ENCODE results near the gene PLEKHA6. TPM values are rescaled to one million over a fixed set of nuclear protein-coding genes. Genes with fewer than 3 reads are reported as not detected.

PLEKHA6 gene
- total and polyA plus RNA-seq, 2 of the 8 experiments (the other 6 are each of a cell fraction or from before 2014, with no cell fraction given): 4.8 to 20.2 TPM

DNA sequence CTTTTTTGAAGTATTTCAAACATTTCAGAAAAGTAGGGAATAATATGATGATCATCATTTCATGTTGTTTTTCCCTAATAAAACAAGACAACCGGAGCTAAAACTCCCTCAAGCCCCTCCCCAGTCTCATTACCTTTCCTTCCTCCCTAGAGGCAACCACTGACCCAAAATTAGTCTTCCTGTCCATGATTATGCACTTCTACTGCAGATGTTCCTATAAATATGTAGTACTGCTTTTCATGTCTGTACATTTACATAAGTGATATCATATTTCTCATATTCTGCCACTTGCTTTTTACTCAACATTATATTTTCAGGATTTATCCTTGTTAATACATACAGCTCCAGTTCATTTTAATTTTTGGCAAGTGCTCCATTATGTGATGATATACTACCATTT is 87.2 kb downstream of the PLEKHA6 start:
- Histone ChIP-seq H3K23ac (ENCODE audit: insufficient read length) (no peak overlapping the region), H3K14ac (ENCODE audit: insufficient read length) (no peak overlapping the region), H3K56ac (replicated peaks; ENCODE audit: insufficient read length, low read depth, low read length) (no peak overlapping the region), H3K4me3 (ENCODE audit: extremely low read depth in 1 of 4, insufficient read depth in 2 of 4, low read depth in 3 of 4, low read length in 4 of 4) (no peak overlapping the region), H3K27ac (ENCODE audit: low read depth, low read length) (no peak overlapping the region), H2AFZ (ENCODE audit: low read length) (no peak overlapping the region), H3K27me3 (replicated peaks in 1 of 4; ENCODE audit: control insufficient read depth in 3 of 4, extremely low read depth in 1 of 4, insufficient read depth in 3 of 4, low read length in 3 of 4) (no peaks in the 10 kb centered on the region), H3K4me2 (ENCODE audit: insufficient read depth in 1 of 2, low read depth in 2 of 2, low read length in 2 of 2) (no peak overlapping the region), H2BK5ac (ENCODE audit: low read depth, low read length) (no peak overlapping the region), H4K8ac (ENCODE audit: extremely low read depth, insufficient read depth, low read length) (no peak overlapping the region), H3K23me2 (ENCODE audit: low read depth, low read length) (no peaks in the 10 kb centered on the region), H3K18ac (ENCODE audit: extremely low read depth, low read length) (no peak overlapping the region), H3K36me3 (ENCODE audit: control insufficient read depth in 2 of 4, insufficient read depth in 4 of 4, low read length in 3 of 4) (peaks cover 0 to under 1% (median 0%) of the 10 kb centered on the region in 4 experiments; a peak in 1 of 8 replicates), H3K9me3 (ENCODE audit: insufficient read depth in 2 of 2, low read depth in 1 of 2, low read length in 1 of 2) (no peaks in the 10 kb centered on the region), H3K9ac (replicated peaks in 1 of 4; ENCODE audit: extremely low read depth in 1 of 4, low read depth in 3 of 4, low read length in 3 of 4) (no peak overlapping the region), H2BK12ac (ENCODE audit: low read depth, low read length) (no peak overlapping the region), H3K79me1 (ENCODE audit: low read depth, low read length) (no peaks in the 10 kb centered on the region), H2BK20ac (ENCODE audit: low read length) (no peak overlapping the region), H3K79me2 (ENCODE audit: control insufficient read depth in 1 of 2, insufficient read depth in 2 of 2, low read length in 2 of 2) (no peaks in the 10 kb centered on the region), H4K5ac (ENCODE audit: insufficient read length, low read depth, low read length) (no peak overlapping the region), H2AK5ac (ENCODE audit: low read depth, low read length) (no peak overlapping the region), H3K4me1 (replicated peaks in 1 of 4; ENCODE audit: control insufficient read depth in 3 of 4, insufficient read depth in 4 of 4, low read length in 3 of 4) (no peaks in the 10 kb centered on the region; a peak in 2 of 7 replicates), H2BK120ac (replicated peaks; ENCODE audit: low read depth, low read length) (no peak overlapping the region), H3K4ac (replicated peaks; ENCODE audit: insufficient read length, low read depth, low read length) (no peak overlapping the region), H4K91ac (replicated peaks; ENCODE audit: insufficient read length, low read length) (no peak overlapping the region), H2BK15ac (ENCODE audit: low read length) (no peak overlapping the region), H4K20me1 (replicated peaks in 1 of 2; ENCODE audit: control insufficient read depth in 1 of 2, insufficient read depth in 2 of 2, low read length in 2 of 2) (peaks cover 2 to 3% of the 10 kb centered on the region in 2 experiments)
- FAIRE-seq (no peak), DNase-seq (ENCODE audit: low read depth in 1 of 2, low spot score in 2 of 2) (no peak)
- ChIA-PET CTCF (ENCODE audit: partially characterized antibody) (interaction anchor here (2.4 to 26.5 kb wide), 4 partner anchors 10 to 110 kb away, joined by 7 to 335 read pairs (median 105); partner anchors contain the start of gene PLEKHA6), POLR2A (ENCODE audit: partially characterized antibody) (no interaction called here)
- TF ChIP-seq SP2 (IDR thresholded peaks at IDR 0.05; ENCODE audit: low read length): no peak
- no peak for TF ChIP-seq CREB1 (IDR thresholded peaks at IDR 0.05)
- no peak for TF ChIP-seq BACH1 (IDR thresholded peaks at IDR 0.05; ENCODE audit: low read length)
- TF ChIP-seq MAFK (IDR thresholded peaks at IDR 0.05; ENCODE audit: low read depth, low read length): no peak
- 74% methylated on average over 1 of the region's 1 CpG; no CpG with 5 or more reads in 1 of the 2 experiments for WGBS, 2 experiments (ENCODE audit: extremely low coverage in 1 of 2, insufficient coverage in 1 of 2, insufficient read length in 1 of 2, insufficient replicate concordance in 2 of 2, low coverage in 1 of 2, low lambda C conversion rate in 2 of 2, missing lambda C conversion rate in 1 of 2)
